Caco-2 (cell line): ENCODE measurements around the gene TRIM8. TPM values are rescaled to one million over a fixed set of nuclear protein-coding genes. Genes with fewer than 3 reads are reported as not detected.
A peak's percentile ranks its signal among the peaks of the same experiment; 100 is the strongest.

Experiments used
- BruUV-seq: library from RNA; stranded (reverse); fragments of 400-500 nt; replicated peaks from 2 replicates; lab custom pipeline; 2021; lab: Mats Ljungman, UMichigan
- CTCF ChIA-PET: fragments of 300-600 bp; sonication (Branson Sonifier 250); formaldehyde crosslinking; loops from one replicate; lab custom pipeline; 2022; ENCODE audit warnings: antibody characterized with exemption; lab: Charles Lee
- POLR2A ChIA-PET: fragments of 300-600 bp; sonication (Branson Sonifier 250); formaldehyde crosslinking; loops from one replicate; lab custom pipeline; 2022; ENCODE audit warnings: antibody characterized with exemption; lab: Charles Lee
- DNase-seq, 2 experiments: peaks; one replicate each; pipeline versions ENCODE4 v3.0.0 to v3.0.0-alpha.2; 2020 to 2022
- H3K27me3 ChIP-seq: replicated peaks from 2 replicates; pipeline ENCODE4 v1.6.0; 2011; ENCODE audit warnings: low read length; ENCODE audit not compliant: control insufficient read depth, insufficient read depth
- H3K36me3 ChIP-seq: 2 replicates; pipeline ENCODE4 v1.5.1; 2011; ENCODE audit warnings: low read length; ENCODE audit not compliant: control insufficient read depth, insufficient read depth
- H3K4me1 ChIP-seq: fragments of 250-450 bp; sonication (Bioruptor Pico); 2 replicates; pipeline ENCODE4 v1.5.1; 2020; ENCODE audit warnings: mild to moderate bottlenecking
- H3K4me3 ChIP-seq: 2 replicates; pipeline ENCODE4 v1.5.1; 2011; ENCODE audit warnings: low read depth, mild to moderate bottlenecking, control low read depth, low read length
- H3K9me3 ChIP-seq: fragments of 250-450 bp; sonication (Bioruptor Pico); 2 replicates; pipeline ENCODE4 v1.5.1; 2020; ENCODE audit warnings: mild to moderate bottlenecking, moderate library complexity
- H3K27ac Mint-ChIP-seq: one replicate; pipeline ENCODE4 v1.8.0; 2022; ENCODE audit warnings: mixed read lengths; ENCODE audit not compliant: unreplicated experiment
- H3K27me3 Mint-ChIP-seq: one replicate; pipeline ENCODE4 v1.8.0; 2022; ENCODE audit warnings: mixed read lengths; ENCODE audit not compliant: insufficient read depth, unreplicated experiment
- H3K36me3 Mint-ChIP-seq: one replicate; pipeline ENCODE4 v1.8.0; 2022; ENCODE audit warnings: mild to moderate bottlenecking, mixed read lengths; ENCODE audit not compliant: insufficient read depth, unreplicated experiment
- H3K4me1 Mint-ChIP-seq: one replicate; pipeline ENCODE4 v1.8.0; 2022; ENCODE audit warnings: low read depth, mixed read lengths; ENCODE audit not compliant: unreplicated experiment
- H3K4me3 Mint-ChIP-seq: one replicate; pipeline ENCODE4 v1.8.0; 2022; ENCODE audit warnings: mild to moderate bottlenecking, moderate library complexity, mixed read lengths; ENCODE audit not compliant: unreplicated experiment
- H3K9me3 Mint-ChIP-seq: one replicate; pipeline ENCODE4 v1.8.0; 2022; ENCODE audit warnings: mixed read lengths; ENCODE audit not compliant: unreplicated experiment
- CTCF ChIP-seq, 2 experiments: fragments of 200-600 bp in 1 of 2; IDR thresholded peaks; 1 replicate in 1 of 2; 2 replicates in 1 of 2; pipeline versions ENCODE4 v1.5.1 to v1.8.0; 2011 to 2022; ENCODE audit warnings: antibody characterized with exemption in 1 of 2, control low read depth in 1 of 2, inconsistent platforms in 1 of 2, low read depth in 1 of 2, low read length in 1 of 2, mild to moderate bottlenecking in 1 of 2, moderate library complexity in 1 of 2; ENCODE audit not compliant: insufficient read depth in 1 of 2, severe bottlenecking in 1 of 2, unreplicated experiment in 1 of 2
- intact Hi-C: fragments of 100-400 bp; cut with micrococcal nuclease; formaldehyde crosslinking; loops from one replicate; pipeline ENCODE4 v1.10.0; 2022; ENCODE audit not compliant: unreplicated experiment
- total RNA-seq: library from RNA; stranded (reverse); gene quantifications from 2 replicates; pipeline ENCODE4 v1.2.3, GENCODE V29; 2022

The TRIM8 gene
- total RNA-seq, 1 experiment from 2014 or later, result 40.9 TPM

DNA sequence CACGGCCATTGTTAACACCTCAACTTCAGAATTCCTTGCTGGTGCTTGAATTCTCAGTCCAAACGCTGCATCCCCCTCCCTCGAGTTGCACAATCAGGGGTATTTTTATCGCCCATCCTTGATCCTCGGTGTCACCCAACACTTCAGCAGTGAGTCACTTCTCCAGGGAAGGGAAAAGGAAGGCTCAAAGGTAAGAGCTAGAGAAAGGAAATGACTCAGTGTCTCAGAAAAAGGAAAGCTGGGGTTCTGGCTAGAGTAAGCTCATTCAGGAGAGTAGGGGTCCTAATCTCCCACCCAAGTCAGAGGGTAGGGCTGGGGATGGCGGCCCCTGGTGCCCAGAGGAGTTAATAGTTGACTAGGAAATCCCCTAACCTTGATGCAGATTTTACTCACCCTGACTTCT, 39.8 kb upstream of the TRIM8 start:
- Mint-ChIP-seq H3K4me3 (no peak overlapping the region), H3K36me3 (no peaks in the 10 kb centered on the region), H3K27ac (peak overlapping the region; percentile 54), H3K9me3 (no peaks in the 10 kb centered on the region), H3K4me1 (peaks cover 2% of the 10 kb centered on the region), H3K27me3 (no peaks in the 10 kb centered on the region)
- TF ChIP-seq CTCF (IDR thresholded peaks at IDR 0.05; ENCODE audit: insufficient read depth in 1 of 2, low read depth in 1 of 2, low read length in 1 of 2, severe bottlenecking in 1 of 2, unreplicated experiment in 1 of 2), result no peak
- intact Hi-C loops, result no loop called here
- BruUV-seq, result no TSS peak
- H3K9me3 ChIP-seq, result no peaks in the 10 kb centered on the region
- ChIA-PET POLR2A (no interaction called here), CTCF (interaction anchor here (0.7 kb wide), 1 partner anchor 102 kb away, joined by 3 read pairs; the partner anchor contains the start of gene ACTR1A)
- peaks cover 26% of the 10 kb centered on the region for H3K4me1 ChIP-seq
- no peaks in the 10 kb centered on the region; the same call in 1 of the 2 replicates for H3K36me3 ChIP-seq
- no peak overlapping the region for H3K4me3 ChIP-seq
- no peaks in the 10 kb centered on the region for H3K27me3 ChIP-seq
- peak; percentile 23 to 65 for DNase-seq

DNA sequence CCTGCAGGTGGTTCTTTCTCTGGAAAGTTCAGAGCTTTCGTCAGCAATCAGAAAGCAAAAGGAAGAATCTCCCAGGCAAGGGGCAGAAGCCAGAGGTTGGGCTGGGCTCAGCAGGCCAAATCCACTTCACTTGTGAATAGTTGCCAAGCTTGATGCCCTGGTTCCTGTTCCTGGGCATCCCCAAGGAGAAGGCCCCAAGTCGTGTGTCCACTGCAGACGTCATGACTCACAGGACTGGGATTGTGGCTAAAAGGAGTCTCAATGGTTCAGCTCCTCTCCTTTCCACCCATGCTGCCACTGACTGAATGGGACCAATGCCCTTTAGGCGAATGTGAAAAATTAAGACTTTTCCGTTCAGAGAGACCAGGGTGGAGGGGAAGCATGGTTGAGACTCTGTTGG, 38.6 kb upstream of the TRIM8 start:
- H3K4me1 Mint-ChIP-seq, result no peaks in the 10 kb centered on the region
- BruUV-seq, result no TSS peak
- no peaks in the 10 kb centered on the region for H3K9me3 Mint-ChIP-seq
- intact Hi-C loops, result no loop called here
- no peak overlapping the region for H3K4me3 Mint-ChIP-seq
- Histone ChIP-seq H3K36me3 (no peaks in the 10 kb centered on the region; the same call in 1 of the 2 replicates), H3K4me1 (peaks cover 15% of the 10 kb centered on the region), H3K27me3 (no peaks in the 10 kb centered on the region), H3K9me3 (no peaks in the 10 kb centered on the region), H3K4me3 (no peak overlapping the region)
- no peak overlapping the region for H3K27ac Mint-ChIP-seq
- POLR2A ChIA-PET, result no interaction called here
- no peak for DNase-seq
- TF ChIP-seq CTCF (IDR thresholded peaks at IDR 0.05; ENCODE audit: insufficient read depth in 1 of 2, low read depth in 1 of 2, low read length in 1 of 2, severe bottlenecking in 1 of 2, unreplicated experiment in 1 of 2), result no peak
- no peaks in the 10 kb centered on the region for H3K36me3 Mint-ChIP-seq
- H3K27me3 Mint-ChIP-seq, result no peaks in the 10 kb centered on the region
- CTCF ChIA-PET, result interaction anchor here (0.7 kb wide), 1 partner anchor 35 kb away, joined by 6 read pairs; no protein-coding TSS in a partner anchor

DNA sequence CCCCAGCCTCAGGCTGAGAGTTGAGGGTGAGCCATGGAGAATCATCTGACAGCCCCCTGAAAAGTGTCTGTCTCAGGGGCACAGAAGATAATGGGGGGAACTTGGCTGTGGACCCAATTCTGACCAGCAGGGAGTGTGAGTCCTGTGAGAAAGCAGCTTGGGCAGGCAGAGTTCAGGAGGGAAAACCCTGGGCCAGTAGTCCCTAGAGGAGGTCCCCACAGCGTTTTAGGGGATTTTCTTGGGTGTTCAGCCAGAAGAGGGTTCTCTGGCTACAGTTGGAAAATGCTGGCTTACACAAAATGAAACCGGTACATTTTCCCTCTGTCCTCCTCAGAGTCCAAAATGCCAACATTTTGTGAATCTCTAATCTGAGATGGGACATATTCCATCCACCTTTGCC, 35.8 kb upstream of the TRIM8 start:
- Mint-ChIP-seq H3K36me3 (no peaks in the 10 kb centered on the region), H3K4me3 (no peak overlapping the region), H3K4me1 (no peaks in the 10 kb centered on the region), H3K9me3 (no peaks in the 10 kb centered on the region), H3K27ac (no peak overlapping the region), H3K27me3 (no peaks in the 10 kb centered on the region)
- BruUV-seq, result no TSS peak
- intact Hi-C loops, result no loop called here
- DNase-seq, result no peak
- no peak overlapping the region for H3K4me3 ChIP-seq
- H3K36me3 ChIP-seq, result no peaks in the 10 kb centered on the region; the same call in 1 of the 2 replicates
- CTCF ChIA-PET, result interaction anchor here (1.0 kb wide), 1 partner anchor 36 kb away, joined by 4 read pairs; the partner anchor contains the start of gene TRIM8
- no peaks in the 10 kb centered on the region for H3K9me3 ChIP-seq
- H3K27me3 ChIP-seq, result no peaks in the 10 kb centered on the region
- POLR2A ChIA-PET, result no interaction called here
- peaks cover 15% of the 10 kb centered on the region for H3K4me1 ChIP-seq
- TF ChIP-seq CTCF (IDR thresholded peaks at IDR 0.05; ENCODE audit: insufficient read depth in 1 of 2, low read depth in 1 of 2, low read length in 1 of 2, severe bottlenecking in 1 of 2, unreplicated experiment in 1 of 2), result no peak
